ENCODE measurements around the gene APPL1.
A peak's percentile ranks its signal among the peaks of the same experiment; 100 is the strongest.

The APPL1 gene, protein sequence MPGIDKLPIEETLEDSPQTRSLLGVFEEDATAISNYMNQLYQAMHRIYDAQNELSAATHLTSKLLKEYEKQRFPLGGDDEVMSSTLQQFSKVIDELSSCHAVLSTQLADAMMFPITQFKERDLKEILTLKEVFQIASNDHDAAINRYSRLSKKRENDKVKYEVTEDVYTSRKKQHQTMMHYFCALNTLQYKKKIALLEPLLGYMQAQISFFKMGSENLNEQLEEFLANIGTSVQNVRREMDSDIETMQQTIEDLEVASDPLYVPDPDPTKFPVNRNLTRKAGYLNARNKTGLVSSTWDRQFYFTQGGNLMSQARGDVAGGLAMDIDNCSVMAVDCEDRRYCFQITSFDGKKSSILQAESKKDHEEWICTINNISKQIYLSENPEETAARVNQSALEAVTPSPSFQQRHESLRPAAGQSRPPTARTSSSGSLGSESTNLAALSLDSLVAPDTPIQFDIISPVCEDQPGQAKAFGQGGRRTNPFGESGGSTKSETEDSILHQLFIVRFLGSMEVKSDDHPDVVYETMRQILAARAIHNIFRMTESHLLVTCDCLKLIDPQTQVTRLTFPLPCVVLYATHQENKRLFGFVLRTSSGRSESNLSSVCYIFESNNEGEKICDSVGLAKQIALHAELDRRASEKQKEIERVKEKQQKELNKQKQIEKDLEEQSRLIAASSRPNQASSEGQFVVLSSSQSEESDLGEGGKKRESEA

DNA sequence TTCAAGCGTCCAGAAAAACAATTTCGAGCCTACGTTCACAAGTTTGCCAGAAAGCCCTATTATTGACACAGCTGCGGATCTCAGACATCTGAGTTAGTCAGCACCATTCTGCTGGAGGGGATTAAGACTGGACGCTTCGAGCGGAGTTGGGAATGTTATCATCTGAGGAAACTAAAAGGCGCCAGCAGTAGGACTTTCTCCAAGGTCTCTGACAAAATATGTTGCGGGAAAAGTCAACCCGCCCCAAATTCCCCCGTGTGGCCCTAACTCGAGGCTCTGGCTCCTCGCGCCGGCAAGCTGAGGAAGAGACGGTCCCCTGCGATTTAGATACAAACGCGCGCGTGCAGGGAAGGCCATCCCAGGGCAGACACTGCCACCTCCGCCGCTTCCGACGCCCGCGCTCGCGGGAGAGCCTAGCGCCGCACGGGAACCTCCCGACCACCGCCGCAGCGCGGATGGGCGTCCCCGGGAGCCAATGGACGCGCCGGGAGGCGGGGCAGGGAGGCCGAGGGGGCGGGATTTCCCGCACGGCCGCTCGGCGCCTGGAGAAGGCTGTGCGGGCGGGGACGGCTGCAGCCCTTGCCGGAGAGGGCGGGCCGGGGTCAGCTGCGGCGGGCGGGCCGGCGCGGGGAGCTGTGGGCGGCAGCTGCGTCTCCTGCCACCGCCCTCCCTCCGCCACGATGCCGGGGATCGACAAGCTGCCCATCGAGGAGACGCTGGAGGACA is at the start of gene APPL1:
APPL1 (plus strand) TSS at position 526 of the 726 bp plus-strand sequence; CDS start at position 681, 155 bp downstream.
- peak; percentile 97 for DNase-seq

DNA sequence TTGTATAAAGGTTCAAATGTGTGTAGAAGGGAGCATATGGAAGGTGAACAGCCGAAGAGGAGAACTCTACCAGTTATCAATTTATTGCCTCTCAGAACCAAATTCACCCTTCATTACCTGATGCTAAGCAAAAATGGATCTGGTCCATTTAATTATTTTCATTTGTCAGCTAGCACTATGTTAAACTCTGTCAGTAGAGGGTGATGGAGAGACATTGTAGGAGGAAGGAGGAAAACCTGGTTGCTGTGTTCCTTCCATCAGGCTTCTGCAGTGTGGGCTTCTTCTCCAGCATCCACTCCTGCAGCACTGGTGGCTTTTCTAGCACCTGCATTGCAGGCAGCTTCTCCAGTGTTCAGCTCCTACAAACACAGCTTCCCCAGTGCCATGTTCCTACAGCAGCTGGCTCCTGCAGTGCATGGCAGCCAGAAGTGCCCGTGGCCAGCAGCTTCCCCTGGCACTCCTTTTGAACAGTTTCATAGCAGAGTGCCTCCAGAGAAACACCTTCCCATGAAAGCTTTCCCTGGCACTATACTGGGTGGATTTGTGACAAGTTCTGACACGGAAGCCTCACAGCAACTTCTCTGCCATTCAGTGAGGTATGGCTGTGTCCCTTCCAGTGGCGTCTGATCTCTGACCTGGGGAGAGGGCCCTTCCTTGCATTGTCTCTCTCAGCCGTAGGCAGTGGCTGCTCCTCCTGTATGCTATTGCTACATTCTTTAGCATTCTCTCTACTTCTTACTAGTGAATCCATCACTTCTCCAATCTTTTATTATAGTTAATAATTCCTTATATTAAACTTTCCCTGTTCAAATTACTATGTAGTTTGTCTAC is 47.7 kb upstream of the APPL1 start:
- DNase-seq: no peak

DNA sequence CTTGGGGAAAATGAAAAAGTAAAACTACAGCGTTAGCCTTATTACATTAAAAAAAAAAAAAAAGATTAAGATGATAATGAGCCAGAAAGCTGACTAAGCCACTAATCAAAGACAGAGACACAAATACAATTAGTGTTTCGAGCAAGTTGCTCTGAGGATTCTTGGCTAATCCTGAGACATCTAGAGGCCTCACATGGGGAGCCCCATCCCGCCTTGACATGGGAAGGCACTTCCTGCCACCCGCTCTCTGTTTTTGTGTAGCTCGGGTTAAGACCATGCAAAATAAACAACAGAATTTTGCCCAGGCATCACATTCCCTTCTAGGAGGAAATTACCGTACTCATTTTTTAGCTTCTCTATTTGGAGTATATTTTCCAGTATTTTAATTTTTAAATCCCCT is 43.0 kb upstream of the APPL1 start:
- DNase-seq: no peak

DNA sequence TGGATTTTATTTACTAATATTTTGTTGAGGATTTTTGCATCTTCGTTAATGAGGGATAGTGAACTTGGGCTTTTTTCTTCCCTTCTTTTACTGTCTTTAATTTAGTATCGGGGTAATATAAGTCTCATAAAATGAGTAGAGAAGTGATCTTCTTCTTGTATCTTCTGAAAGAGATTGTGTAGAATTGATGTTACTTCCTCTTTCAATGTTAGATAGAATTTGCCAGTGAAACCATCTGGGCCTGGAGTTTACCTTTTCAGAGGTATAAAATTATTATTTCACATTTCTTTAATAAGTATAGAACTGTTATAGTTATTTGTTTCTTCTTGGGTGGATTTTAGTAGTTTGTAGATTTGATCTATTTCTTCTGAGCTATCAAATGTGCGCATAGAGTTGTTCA is 35.5 kb upstream of the APPL1 start:
- no peak for DNase-seq

DNA sequence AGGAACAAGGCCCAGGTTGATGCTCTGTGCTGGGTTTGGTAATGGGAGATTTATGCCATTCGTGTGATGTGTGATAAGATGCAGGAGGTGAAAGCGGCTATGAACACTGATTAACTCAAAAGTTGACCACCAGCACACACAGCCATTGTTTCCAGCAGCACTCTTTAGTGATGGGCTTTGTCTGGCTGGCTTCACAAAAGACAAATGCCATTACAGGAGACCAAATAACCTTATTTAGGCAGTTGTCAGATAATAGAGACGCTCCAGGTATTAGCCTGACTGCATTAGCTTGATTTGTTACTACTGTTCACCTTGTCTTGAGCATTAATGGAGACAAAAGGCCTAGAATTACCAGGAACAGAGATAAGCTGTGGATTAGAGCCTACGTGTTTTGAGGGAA is 32.9 kb upstream of the APPL1 start:
- DNase-seq: no peak

DNA sequence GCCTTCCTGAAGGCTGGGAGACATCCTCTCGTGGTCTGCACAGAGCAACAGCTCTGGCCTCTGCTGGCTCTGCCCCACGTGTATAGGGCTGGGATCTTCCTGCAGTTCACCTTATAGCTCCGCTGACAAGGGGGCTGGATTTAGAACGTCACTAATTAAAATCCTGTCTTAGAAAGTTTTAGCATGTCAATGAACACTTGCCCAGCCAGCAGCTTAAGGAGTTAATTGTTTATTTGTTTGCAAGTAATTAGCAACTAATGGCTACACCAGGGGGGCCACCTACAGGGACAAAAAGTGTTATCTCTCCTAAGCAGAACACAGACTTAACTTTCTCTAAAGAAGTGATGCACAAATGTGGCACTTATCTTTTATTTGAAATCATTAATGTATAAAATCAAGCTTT is 27.6 kb upstream of the APPL1 start, which contains the start of gene HESX1:
HESX1 (minus strand) TSS at position 84 of the 403 bp plus-strand sequence; CDS start at position 24, 60 bp downstream.
- no peak for DNase-seq

DNA sequence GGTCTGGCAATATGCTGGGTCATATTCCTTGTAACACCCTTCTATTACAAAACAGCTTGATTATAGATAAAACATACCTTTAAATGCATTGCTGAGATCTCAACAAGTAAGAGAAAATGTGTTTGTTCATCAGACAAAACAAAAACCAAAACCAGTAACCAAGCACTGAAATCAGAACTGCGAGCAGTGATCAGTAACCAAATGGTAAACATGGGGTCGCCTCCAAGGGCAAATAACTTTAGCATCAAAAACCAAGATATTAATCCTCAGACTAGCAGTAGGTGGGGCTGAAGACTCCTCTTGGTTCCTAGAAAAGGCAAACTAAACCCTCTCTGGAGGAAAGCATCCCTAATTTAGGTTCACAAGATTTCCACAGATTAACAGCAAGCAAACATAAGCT is 21.1 kb upstream of the APPL1 start:
- no peak for DNase-seq

DNA sequence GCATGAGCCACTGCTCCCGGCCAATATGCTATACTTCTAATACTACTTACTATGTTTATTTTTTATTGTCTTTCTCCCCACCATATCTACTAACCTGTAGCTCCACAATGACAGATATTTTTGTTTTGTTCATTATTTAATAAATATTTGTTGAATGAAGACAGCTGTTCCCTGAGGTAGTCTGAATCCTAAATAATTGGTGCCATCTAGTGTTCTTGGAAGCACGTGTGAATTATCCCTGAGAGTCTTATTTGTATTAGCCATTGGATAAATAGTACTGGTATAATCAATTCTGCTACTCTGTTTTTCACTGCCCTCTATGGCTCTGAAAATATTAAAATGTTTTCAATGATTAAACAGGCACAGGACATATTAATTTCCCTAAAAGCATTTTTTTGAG is 5.6 kb upstream of the APPL1 start:
- DNase-seq: no peak

DNA sequence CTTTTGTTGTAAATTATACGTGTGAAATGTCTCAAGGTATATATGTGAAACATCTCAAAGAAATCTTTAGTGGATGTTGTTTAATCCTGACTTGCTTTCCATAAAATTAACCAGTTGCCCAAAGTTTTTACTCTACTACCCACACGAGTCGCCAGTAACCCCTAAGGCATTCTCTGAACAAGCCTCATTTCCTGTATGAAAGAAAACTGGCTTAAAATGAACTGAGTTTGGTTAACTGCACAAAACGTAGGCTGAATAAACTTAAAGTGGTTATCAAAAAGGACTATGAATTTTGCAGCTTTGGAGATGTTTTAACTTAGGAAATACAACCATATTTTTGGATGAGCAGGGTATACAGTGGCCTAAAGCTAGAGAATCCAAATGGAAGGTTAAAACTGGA is 2.7 kb upstream of the APPL1 start:
- DNase-seq: peak; percentile 3

DNA sequence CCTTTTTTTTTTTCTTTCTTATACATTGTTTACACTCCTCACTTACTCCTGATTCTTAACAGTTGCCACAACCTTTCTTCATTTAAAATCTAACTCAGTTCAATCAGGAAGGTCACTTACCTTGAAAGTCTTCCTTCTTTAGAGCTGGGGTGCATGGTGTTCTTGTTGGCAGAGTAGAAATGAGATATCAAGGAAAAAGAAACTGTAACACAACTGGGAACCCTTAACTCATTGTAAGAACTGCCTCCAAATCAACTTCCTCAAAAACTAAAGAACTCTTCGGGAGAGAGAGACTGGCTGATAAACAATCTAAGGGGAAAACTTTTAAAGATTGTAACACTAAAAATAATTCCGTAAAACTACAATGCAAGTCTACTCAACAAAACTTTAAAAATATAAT is 1.4 kb upstream of the APPL1 start:
- DNase-seq: peak; percentile 72

DNA sequence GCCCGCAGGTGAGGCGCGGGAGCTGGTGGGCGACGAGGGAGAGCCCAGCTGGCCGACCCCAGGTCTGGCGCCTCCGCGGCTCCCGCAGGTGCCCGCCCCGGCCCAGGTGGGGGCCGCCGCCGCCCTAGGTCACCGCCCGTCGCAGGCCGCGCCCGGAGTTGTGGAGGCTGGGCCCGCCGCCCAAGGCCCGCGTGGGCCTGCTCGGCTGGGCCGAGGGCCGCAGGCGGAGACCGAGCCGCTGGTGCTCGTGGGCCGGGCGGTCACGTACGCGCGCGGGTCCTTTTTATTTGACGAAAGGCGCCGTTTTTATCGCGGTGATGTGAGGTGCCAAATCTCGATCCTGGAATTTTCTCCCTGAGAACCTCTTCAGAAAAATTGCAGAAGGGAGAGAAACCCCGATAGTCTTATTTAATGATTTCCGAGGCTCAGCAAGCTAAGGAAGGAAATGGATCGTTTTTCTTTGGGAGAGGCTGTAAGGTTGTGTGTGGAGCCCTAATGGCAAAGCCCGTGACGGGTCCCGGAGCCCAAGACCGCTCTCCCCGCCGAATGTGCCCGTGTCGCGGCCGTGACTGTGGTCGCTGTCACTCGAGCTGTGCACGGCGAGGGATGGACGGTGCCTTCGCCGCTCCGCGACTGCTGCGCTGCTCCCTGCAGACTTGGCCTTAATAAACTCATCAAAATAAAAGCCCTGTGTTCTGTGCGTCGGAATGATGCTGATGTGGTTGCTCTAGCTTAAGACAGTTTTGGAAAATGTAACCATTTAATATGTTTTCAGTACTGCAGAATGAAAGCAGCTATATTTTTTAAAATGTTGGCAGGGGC is 612 bp downstream of the APPL1 start:
- DNase-seq: peak; percentile 32

DNA sequence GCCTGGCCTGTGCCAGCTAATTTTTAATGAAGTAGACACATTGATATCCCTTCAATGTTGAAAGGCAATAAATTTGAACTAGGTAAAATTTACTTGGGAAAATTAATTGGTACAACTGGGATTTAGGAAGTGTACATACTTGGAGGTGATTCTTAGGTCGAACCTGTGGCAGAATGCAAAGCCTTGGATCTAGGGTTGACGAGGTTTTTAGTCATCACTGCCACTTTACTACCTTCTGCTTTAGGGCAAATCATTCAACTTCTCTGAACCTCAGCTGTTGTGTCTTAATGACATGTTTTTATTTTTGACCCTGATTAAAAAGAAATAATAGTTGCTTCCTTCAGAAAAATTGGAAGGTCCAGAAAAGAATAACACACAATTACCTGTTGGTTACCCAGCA is 2.5 kb downstream of the APPL1 start:
- DNase-seq: no peak

DNA sequence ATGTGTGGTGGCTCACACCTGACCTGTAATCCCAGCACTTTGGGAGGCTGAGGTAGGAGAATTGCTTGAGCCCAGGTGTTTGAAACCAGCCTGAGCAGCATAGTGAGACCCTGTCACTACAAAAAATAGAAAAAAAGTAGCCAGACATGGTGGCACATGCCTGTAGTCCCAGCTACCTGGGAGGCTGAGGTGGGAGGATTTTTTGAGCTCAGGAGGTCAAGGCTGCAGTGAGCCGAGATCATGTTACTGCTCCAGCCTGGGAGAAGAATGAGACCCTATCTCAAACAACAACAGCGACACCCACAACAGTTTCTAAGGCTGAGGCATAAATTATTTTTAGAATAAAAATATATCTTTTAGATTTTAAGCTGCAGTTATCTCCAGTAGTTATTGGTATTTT is 6.3 kb downstream of the APPL1 start:
- no peak for DNase-seq

DNA sequence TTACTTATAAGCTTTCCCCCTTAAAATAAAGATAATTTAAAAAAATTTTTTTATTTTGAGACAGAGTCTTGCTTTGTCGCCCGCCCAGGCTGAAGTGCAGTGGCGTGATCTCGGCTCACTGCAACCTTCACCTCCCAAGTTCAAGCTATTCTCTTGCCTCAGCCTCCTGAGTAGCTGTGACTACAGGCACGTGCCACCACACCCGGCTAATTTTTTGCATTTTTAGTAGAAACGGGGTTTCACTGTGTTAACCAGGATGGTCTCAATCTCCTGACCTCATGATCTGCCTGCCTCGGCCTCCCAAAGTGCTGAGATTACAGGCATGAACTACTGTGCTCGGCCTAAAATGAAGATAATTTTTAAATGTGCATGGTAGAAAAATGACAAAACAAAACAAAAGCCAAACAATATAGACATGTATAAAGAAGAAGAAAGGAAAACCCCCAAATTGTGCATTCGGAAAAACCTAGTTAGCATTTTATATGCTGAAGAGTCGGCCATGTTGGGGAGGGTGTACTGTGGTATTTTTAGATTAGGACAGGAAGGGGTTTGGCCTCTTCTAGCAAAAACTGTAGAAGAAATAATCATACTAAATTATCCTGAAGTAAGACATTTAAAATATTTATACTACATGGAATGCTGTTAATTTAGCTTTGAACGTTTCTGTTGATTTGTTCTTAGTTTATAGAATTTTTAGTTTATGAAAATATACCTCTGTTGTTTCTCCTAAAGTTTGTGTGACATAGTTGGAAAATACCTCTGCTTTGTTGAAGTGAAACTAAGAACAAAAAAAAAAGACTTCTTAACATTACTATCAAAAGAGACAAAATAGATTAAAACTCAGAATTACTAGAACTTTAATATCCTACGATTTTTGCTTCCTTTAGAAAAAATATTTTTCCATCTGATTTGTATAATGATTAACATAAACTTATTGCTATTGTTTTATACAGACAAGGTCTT is 7.4 kb downstream of the APPL1 start:
- no peak for DNase-seq

DNA sequence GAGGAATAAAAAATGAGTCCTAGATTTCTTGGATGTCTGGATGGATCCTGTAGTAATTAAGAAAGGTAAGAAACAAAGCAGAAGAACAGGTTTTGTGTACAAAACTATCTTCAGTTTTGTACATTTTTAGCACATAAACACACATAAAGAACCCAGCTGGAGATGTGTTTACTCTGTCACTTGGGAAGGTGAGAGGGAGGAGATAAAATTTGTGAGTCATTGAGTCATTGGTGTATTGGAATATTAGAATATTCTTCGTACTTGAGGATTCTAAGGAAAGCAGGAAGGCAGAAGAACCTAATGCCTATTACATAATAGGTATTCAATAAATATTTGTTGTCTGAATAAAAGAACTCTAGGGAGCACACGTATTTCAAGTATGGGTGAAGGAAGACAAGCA is 17.4 kb downstream of the APPL1 start:
- DNase-seq: no peak

DNA sequence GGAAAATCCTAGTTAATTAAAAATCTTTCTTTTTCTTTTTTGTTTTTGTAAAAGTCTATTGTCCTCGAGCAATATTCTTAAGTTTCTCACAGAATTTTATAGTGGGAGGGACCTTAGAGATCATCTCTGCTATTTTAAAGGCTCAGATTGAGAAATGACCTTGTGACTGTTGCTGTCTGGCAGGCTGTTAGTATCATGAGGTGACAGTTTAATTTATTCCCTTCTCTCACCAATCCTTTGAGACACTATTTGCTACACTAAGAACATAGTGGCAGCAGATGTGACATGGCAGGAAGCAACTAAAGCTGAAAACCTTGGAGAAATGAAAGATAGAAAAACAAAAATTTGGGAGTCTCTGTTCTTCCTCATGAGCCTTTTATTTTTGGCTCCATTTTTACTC is 24.9 kb downstream of the APPL1 start:
- DNase-seq: no peak

DNA sequence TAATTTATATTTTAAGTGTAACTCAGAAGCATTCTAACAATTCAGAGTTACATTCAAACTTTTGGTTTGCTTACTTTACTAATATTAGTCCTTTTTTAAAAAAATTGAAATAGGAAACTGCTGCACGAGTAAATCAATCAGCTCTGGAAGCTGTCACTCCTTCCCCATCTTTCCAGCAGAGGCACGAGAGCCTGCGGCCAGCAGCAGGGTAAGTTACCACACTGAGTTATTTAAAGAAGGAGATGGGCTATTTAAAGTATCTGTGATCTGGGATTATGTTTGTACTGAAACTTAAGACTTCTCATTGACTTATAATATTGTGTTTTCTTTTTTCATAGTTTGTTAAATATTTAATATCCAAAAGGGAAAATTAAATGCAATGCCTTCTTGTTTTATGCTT is 29.3 kb downstream of the APPL1 start:
- DNase-seq: no peak

DNA sequence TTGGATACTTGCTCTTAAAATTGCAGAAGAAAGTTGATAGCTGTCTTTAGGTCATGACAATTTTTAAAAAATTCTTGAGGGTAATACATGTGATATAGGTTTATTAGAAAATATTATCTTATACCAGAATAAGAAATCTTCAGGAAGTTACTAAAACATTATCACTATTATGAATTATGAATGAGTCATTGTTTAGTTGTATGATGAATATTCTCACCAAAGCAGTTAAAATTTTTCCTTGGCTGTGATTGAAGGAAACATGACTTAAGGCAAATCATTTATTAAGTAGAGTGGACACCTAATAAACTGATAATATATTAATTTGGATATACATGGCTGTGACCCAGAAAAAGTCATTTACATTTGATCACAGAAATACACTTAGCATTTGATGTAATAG is 30.1 kb downstream of the APPL1 start:
- no peak for DNase-seq

DNA sequence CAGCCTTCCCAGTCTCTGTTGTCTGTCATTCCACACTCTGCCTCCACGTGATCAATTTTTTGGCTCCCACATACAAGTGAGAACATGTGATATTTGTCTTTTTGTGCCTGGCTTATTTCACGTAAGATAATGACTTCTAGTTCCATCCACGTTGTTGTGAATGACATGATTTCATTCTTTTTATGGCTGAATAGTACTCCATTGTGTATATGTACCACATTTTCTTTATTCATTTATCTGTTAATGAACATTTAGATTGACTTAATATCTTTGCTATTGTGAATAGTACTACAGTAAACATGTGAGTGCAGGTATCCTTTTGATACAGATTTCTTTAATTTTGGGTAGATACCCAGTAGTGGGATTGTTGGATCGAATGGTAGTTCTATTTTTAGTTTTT is 33.6 kb downstream of the APPL1 start:
- no peak for DNase-seq

DNA sequence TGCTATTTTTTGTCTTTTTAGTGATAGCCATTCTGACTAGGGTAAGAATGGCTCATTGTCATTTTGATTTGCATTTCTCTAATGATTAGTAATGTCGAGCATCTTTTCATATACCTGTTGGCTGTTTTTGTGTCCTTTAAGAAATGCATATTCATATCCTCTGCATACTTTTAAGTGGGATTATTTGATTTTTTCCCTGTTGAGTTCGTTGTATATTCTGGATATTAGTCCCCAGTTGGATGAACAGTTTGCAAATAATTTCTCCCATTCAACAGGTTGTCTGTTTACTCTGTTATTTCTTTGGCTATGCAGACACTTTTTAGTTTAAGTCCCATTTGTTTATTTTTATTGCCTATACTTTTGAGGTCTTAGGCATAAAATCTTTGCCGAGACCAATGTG is 34.4 kb downstream of the APPL1 start:
- DNase-seq: no peak

DNA sequence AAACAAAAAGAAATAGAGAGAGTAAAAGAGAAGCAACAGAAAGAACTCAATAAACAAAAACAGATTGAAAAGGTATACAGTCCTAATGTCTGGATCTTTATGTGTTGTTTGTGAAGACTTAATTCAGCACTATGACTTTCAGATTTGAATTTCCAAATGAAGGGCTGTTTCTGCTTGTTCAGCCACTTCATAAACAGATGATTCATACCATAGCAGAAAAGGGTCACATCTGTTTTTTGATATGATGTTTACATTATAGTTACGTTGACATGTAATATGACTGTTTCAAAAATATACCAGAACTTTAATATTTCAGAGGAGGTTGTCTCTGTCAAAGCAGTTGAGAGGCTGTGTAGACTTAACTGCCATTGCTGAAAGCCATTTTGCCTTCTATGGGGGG is 40.9 kb downstream of the APPL1 start:
- no peak for DNase-seq
